NCI-H460 (cell line): ENCODE measurements around the gene FLRT1. TPM values are rescaled to one million over a fixed set of nuclear protein-coding genes. Genes with fewer than 3 reads are reported as not detected.

ENCODE experiments used
- DNase-seq: peaks from one replicate; pipeline ENCODE4 v3.0.0-alpha.2; 2016; ENCODE audit warnings: low read depth; ENCODE audit errors: extremely low read depth
- total RNA-seq: library from RNA; depleted of rRNA; stranded (reverse); fragments of >200 nt; shearing (Covaris generic); gene quantifications from 2 replicates; pipeline ENCODE4 v1.2.3, GENCODE V29; 2014

Gene FLRT1
- total RNA-seq, 1 experiment from 2014 or later: 3.0 TPM

DNA sequence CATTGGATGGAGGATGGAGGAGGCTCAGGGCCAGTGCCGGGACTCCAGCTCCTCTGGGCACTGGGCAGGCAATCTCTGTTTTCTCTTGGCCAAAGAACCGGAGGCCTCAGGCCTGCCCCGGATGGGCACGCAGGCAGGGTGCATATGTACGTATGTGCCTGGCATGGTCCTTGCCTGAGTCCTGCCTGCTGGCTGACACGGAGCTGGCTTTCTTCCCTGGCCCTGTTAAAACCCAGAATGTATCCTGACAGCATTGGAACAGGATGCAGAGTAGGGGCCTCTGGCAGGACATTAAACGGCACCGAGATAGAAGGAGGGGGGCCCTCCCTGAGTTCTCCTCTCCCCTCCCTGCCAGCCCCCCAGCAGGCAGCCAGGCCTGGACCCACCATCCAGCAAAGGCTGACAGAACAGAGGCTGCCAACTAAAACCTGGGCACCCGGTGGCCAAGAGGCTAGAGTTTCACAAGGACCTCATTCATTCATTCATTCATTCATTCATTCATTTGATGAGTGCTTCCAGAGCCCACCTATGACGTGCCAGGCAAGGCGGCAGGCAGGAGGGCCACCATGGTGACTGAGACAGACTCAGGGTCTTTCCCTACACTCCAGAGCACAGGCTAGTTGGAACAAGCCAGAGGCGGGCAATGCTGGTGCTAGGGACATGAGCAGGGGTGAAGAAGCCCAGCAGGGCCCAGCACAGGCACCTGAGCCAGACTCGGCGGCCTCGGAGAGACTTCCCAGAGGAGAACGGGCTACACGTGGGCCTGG is 28.8 kb downstream of the FLRT1 start:
- DNase-seq: no peak

- DNase-seq: no peak
Observed at GRCh38 chr11:64065141-64065465, 29.4 kb downstream of the FLRT1 start.

DNA sequence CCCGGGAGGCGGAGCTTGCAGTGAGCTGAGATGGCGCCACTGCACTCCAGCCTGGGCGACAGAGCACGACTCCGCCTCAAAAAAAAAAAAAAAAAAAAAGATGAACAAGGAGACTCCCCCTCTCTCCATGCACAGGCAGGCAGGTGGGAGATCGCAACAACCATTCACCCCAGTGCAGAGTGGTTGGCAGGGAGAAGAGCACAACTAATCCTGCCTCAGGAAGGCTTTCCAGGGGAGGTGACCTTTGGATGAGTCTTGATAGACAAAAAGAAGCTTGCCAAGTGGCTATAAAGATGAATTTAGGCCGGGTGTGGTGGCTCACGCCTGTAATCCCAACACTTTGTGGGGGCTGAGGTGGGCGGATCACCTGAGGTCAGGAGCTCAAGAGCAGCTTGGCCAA is 30.0 kb downstream of the FLRT1 start:
- DNase-seq: no peak

- DNase-seq: no peak
Observed at GRCh38 chr11:64067230-64067993, 31.7 kb downstream of the FLRT1 start.

DNA sequence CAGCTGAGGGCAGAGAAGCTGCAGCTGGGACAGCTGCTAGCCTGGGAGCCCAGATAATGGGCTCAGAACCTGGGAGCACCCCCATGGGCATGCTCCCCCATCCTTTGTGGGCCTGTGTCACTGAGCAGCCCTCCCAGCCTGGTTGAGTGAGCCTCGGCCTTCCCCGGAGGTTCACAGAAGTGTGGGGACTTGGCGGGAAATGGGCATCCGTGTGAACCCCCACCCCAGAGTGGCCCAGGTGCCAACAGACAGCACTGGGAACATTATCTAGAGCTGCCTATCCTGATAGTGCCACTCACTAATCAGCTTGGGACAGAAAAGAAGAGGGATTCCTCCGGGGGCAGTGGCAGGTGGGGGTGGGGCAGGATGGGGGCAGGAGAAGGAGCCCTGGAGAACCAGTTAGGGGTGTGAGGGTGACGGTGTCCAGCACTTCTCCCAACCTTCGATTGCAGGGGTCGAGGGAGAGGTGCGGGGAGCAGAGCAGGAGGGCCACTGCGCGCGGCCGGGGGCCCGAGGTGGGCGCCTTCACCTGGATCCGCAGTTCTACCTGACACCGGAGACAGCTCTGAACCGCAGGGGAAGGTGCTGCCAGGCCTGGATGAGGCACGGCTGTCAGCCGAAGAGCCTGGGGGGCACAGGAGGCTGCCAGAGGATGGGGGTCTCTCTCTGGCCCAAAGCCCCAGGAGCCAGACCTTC is 33.1 kb downstream of the FLRT1 start:
- no peak for DNase-seq

GRCh38 chr11:64069401-64070313 is 33.9 kb downstream of the FLRT1 start:
- DNase-seq: no peak

DNA sequence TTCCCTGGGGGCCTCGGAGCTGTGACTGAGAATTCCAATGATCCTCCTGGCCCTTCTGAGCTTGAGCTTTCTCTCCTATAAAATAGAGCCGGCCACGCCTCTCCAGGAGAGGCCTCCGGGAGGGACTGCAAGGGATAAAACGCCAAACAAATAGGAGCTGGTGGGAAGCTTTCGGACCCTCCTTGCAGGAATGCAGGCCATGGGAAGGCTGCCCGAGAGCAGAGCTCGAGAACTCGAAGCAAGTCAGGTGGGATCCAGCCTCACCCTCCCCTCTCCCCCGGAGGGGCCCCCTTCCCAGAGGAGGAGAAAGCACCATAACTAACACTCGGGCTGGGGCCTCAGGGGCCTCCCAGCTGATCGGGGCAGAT is 34.6 kb downstream of the FLRT1 start:
- DNase-seq: no peak

- DNase-seq: no peak
Observed at GRCh38 chr11:64071849-64072248, 36.1 kb downstream of the FLRT1 start.

- DNase-seq: no peak
Observed at GRCh38 chr11:64072403-64072802, 36.7 kb downstream of the FLRT1 start.

- no peak for DNase-seq
Observed at GRCh38 chr11:64072871-64073270, 37.1 kb downstream of the FLRT1 start.

- DNase-seq: no peak
Observed at GRCh38 chr11:64073542-64073941, 37.8 kb downstream of the FLRT1 start.

- no peak for DNase-seq
Observed at GRCh38 chr11:64074239-64074638, 38.5 kb downstream of the FLRT1 start.

- no peak for DNase-seq
Observed at GRCh38 chr11:64076758-64077157, 41.0 kb downstream of the FLRT1 start.

- no peak for DNase-seq
Observed at GRCh38 chr11:64077607-64078006, 41.9 kb downstream of the FLRT1 start.

- DNase-seq: no peak
Observed at GRCh38 chr11:64078284-64078683, 42.6 kb downstream of the FLRT1 start.

GRCh38 chr11:64078905-64079304 is 43.2 kb downstream of the FLRT1 start:
- no peak for DNase-seq

DNA sequence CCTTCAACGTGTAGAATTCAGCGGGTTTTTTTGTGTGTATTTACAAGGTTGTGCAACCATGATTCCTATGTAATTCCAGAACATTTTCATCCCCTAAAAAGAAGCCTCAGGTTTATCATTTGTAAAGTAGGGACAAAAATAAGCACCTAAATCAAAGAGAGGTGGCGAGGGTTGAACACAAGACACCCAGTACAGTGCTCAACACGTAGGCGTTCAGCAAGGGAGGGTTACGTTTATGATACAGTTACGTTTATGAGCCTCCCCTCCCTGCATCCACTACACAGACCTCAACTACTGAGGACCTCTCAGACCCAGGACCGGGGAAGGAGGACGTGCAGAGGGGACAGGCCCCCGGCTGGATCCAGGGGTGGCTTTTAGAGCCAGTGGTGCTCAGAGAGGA is 44.7 kb downstream of the FLRT1 start:
- no peak for DNase-seq

- no peak for DNase-seq
Observed at GRCh38 chr11:64081745-64082442, 46.2 kb downstream of the FLRT1 start.

DNA sequence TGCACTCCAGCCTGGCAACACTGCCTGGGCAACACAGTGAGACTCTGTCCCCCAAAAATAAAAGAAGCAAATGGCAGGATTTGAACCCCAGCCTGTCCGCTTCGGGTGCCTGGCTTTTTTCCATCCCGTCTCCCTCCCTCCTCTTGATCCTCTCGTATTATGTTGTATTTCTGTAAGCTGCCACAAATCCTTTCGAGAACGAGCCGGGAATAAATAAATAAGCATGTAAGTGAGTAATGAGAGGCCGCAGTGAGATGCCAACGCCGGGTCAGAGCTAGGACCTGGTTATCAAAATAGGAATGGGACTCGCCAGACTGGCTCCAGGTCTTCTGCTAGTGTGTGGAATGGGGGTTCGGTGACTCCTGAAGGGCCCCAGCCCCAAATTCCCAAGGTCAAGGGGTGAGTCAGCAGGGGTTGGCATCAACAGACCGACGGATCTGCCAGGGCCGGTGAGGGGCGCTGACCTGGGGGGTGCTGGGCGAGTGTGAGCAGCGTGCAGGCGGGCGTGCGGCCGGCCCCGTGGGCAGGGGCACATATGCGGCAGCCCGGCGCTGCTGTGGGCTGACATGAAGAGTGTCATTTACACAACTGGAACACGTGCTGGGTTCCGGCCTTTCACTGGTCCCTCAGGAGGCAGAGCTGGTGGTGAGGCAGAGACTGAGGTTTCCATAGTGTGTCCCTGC is 47.8 kb downstream of the FLRT1 start:
- no peak for DNase-seq
